Lung (tissue), 12 donors: ENCODE data around the gene SLC6A12. TPM values are rescaled to one million over a fixed set of nuclear protein-coding genes. Genes with fewer than 3 reads are reported as not detected.
"Not testable (repeated sequence)": the region's sequence is repeated elsewhere in the genome, so short reads cannot be mapped to it uniquely, and the experiment has no call there.

Experiments
- ATAC-seq: fragments of 200-7000 bp; cut with Tn5 transposase; one replicate; pipeline ENCODE4 v1.9.1; 2020; ENCODE audit warnings: moderate number of reproducible peaks; ENCODE audit not compliant: insufficient read depth, low FRiP score
- DNase-seq, 3 donors: peaks; one replicate each; pipeline ENCODE4 v3.0.0-alpha.2; 2013 to 2017
- H3K27ac ChIP-seq, 2 donors: one replicate each; pipeline ENCODE4 v1.5.1; 2013; ENCODE audit warnings: mild to moderate bottlenecking in 2 of 2, moderate library complexity in 2 of 2, control low read depth in 1 of 2, inconsistent platforms in 1 of 2, low read depth in 1 of 2, low read length in 1 of 2
- H3K27me3 ChIP-seq, 3 donors: one replicate each; pipeline ENCODE4 v1.5.1; 2013; ENCODE audit warnings: low read length in 2 of 3; ENCODE audit not compliant: control insufficient read depth in 3 of 3, insufficient read depth in 3 of 3
- H3K36me3 ChIP-seq, 4 donors: one replicate each; pipeline ENCODE4 v1.5.1; 2013; ENCODE audit warnings: low read length in 4 of 4, mild to moderate bottlenecking in 1 of 4, moderate library complexity in 1 of 4; ENCODE audit not compliant: control insufficient read depth in 4 of 4, insufficient read depth in 4 of 4
- H3K4me1 ChIP-seq, 5 donors: one replicate each; pipeline ENCODE4 v1.5.1; 2013; ENCODE audit warnings: low read length in 5 of 5, mild to moderate bottlenecking in 2 of 5, moderate library complexity in 1 of 5; ENCODE audit not compliant: control insufficient read depth in 5 of 5, insufficient read depth in 5 of 5
- H3K4me3 ChIP-seq: one replicate; pipeline ENCODE4 v1.5.1; 2013; ENCODE audit warnings: mild to moderate bottlenecking, control low read depth, moderate library complexity
- H3K9ac ChIP-seq, 2 donors: one replicate each; pipeline ENCODE4 v1.5.1; 2013; ENCODE audit warnings: low read length in 2 of 2, control low read depth in 1 of 2; ENCODE audit not compliant: insufficient read depth in 1 of 2
- H3K9me3 ChIP-seq, 4 donors: one replicate each; pipeline ENCODE4 v1.5.1; 2013; ENCODE audit warnings: low read length in 3 of 4, mild to moderate bottlenecking in 1 of 4, moderate library complexity in 1 of 4; ENCODE audit not compliant: control insufficient read depth in 4 of 4, insufficient read depth in 3 of 4
- CTCF ChIP-seq: IDR thresholded peaks from 2 replicates; pipeline ENCODE4 v1.5.1; 2012; ENCODE audit warnings: mild to moderate bottlenecking; ENCODE audit errors: control extremely low read depth, extremely low read depth
- WGBS, 2 donors: extraction: QIAGEN DNeasy Blood & Tissue Kit; methylation state at CpG; one replicate each; pipeline ENCODE4 v1.1.7; 2013; 5-methylcytosine and 5-hydroxymethylcytosine counted together
- polyA plus RNA-seq, 2 donors: library from polyadenylated mRNA; stranded (reverse); fragments of 200-250 nt; gene quantifications; one replicate each; pipeline ENCODE4 v1.2.1, GENCODE V29; 2013
- total RNA-seq, 2 donors: library from RNA; depleted of rRNA in 1 of 2; stranded (reverse); fragments of >200 nt in 1 of 2; gene quantifications; one replicate each; pipeline ENCODE4 v1.2.1, GENCODE V29; 2014 to 2021
- donor health status: control.
- donor health status: control.
- donor health status: Bipolar disorder and iron deficiency.
- donor health status: healthy.
- donor health status: DM: yes; HTN: yes; CAD: no.

SLC6A12 gene
- total and polyA plus RNA-seq, 4 donors: 1.7 to 4.5 (median 3.1) TPM

- Histone ChIP-seq H3K9me3 (peaks cover 0 to 2% (median 0%) of the 10 kb centered on the region in 4 donors), H3K4me3 (no peak overlapping the region), H3K36me3 (no peaks in the 10 kb centered on the region), H3K4me1 (peaks cover 0 to 6% (median 1%) of the 10 kb centered on the region in 5 donors), H3K27ac (no peak overlapping the region), H3K9ac (peak overlapping the region in 1 of 2 donors; percentile 49), H3K27me3 (peaks cover 0 to 2% (median 0%) of the 10 kb centered on the region in 3 donors)
- DNase-seq: no peak
- 75 to 84% methylated on average over 6 of the region's 6 CpGs for WGBS, 2 donors
- ATAC-seq: no peak
- TF ChIP-seq CTCF: no peak
Measured at GRCh38 chr12:189622-189962, 24.4 kb downstream of the SLC6A12 start.

DNA sequence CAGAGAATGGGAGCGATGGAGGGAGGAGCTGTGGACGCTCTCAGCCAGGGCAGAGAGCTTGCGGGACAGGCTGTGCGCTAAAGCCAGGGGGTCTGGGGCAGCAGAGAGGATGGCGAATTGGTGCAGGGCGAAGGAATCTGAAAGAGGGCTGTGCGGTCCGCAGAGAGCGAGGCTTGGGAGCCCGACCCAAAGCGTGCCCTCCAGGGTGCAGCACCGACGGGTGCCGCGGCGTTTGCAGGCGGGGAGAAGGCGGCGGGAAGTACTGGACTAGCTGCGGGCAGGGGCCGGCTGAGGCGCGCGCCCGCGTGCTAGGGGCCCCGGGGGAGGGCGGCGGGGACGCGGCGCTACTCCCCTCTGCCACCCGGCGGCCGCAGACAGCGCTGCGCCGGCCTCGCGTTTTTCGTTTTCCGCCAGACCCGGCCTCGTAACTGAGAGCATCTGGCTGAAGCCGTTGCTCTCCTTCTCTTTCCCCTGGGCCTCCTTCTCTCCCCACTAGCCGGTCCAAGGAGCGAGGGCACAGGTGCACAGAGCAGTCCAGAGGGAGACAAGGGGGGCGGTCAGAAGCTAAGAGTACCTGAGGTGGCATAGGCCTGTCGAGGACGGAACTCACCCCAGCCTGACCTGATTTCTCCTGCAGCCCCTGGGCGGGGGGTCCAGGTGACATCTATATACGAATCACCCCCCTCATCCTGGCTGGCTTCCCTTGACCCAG, 24.9 kb downstream of the SLC6A12 start:
- H3K9ac ChIP-seq: peak overlapping the region in 1 of 2 donors; percentile 49
- no peak overlapping the region for H3K27ac ChIP-seq
- ATAC-seq (peak; percentile 72), DNase-seq (peak; percentile 71 to 86 (median 73))
- H3K4me3 ChIP-seq: peak overlapping the region; percentile 38
- H3K4me1 ChIP-seq: peaks cover 0 to 6% (median 0%) of the 10 kb centered on the region in 5 donors
- TF ChIP-seq CTCF: peak; percentile 37
- H3K36me3 ChIP-seq: no peaks in the 10 kb centered on the region
- H3K27me3 ChIP-seq: peaks cover 0 to 2% (median 0%) of the 10 kb centered on the region in 3 donors
- 7 to 16% methylated on average over 36 to 52 of the region's 52 CpGs for WGBS, 2 donors
- H3K9me3 ChIP-seq: peaks cover 0 to 2% (median 0%) of the 10 kb centered on the region in 4 donors

- H3K9me3 ChIP-seq, H3K36me3 ChIP-seq, H3K27ac ChIP-seq, DNase-seq, H3K4me3 ChIP-seq, H3K9ac ChIP-seq, H3K27me3 ChIP-seq, H3K4me1 ChIP-seq, ATAC-seq: not testable (repeated sequence)
- WGBS, 2 donors: 51 to 64% methylated on average over 53 of the region's 53 CpGs
Measured at GRCh38 chr12:187986-188909, 25.7 kb downstream of the SLC6A12 start.

- no peaks in the 10 kb centered on the region for H3K36me3 ChIP-seq
Measured at GRCh38 chr12:186006-186625, 27.8 kb downstream of the SLC6A12 start.

More at GRCh38 chr12:186006-186625, 27.8 kb downstream of the SLC6A12 start:
- no peak for DNase-seq
- Histone ChIP-seq H3K9me3 (peaks cover 0 to 2% (median 0%) of the 10 kb centered on the region in 4 donors), H3K4me3 (no peak overlapping the region), H3K27me3 (peaks cover 0 to 2% (median 0%) of the 10 kb centered on the region in 3 donors), H3K9ac (no peak overlapping the region), H3K27ac (no peak overlapping the region), H3K4me1 (peaks cover 0 to 1% (median 0%) of the 10 kb centered on the region in 5 donors)
- WGBS, 2 donors: 83% methylated on average over 11 of the region's 11 CpGs
- TF ChIP-seq CTCF: no peak
- no peak for ATAC-seq
